Occipital lobe (tissue), 2 donors: Measurements from ENCODE around the gene PHACTR2. TPM values are rescaled to one million over a fixed set of nuclear protein-coding genes. Genes with fewer than 3 reads are reported as not detected.

ENCODE experiments used
- DNase-seq: peaks from one replicate; lab custom pipeline; 2025; lab: John Stamatoyannopoulos, UW
- total RNA-seq: library from RNA; depleted of rRNA; stranded (reverse); fragments of >200 nt; gene quantifications from one replicate; pipeline ENCODE4 v1.2.3, GENCODE V29; 2014

Gene PHACTR2
- total RNA-seq, 1 donor from 2014 or later: 20.6 TPM

DNA sequence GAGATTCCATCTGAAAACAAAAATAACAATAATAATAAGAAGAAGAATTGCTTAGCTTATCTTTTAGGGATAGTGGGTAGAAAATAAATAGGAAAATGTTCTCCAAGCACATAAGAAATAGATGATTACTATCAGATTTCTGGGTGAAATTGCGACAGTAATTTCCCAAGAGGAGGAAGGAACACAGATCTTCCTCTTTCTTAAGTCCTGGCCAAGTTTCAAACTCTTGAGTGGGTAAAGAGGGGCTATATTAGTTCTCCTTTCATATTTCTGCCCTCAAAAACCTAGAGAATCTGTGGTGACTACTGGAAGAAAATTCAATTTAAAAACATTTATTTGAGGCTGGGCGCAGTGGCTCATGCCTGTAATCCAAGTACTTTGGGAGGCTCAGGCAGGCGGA lies 63.7 kb downstream of the PHACTR2 start:
- DNase-seq: no peak

GRCh38 chr6:143742070-143742954 lies 64.5 kb downstream of the PHACTR2 start:
- DNase-seq: no peak

DNA sequence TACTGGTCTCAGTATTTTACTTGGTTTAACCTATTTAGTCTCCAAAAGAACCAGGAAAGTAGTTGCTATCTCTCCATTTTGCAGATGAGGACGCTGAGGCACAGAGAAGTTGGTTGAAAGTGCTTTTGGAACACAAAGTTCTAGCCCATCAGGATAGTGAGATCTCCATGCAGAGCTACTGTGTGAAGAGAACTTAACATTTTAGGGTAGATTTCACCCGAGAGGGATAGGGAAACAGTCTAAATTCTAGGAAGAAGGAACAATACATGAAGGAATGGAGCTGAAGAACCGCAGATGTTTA lies 65.1 kb downstream of the PHACTR2 start:
- no peak for DNase-seq

GRCh38 chr6:143743301-143744166 lies 65.8 kb downstream of the PHACTR2 start:
- DNase-seq: no peak

- no peak for DNase-seq
These were observed 66.9 kb downstream of the PHACTR2 start for GRCh38 chr6:143744551-143745165.

GRCh38 chr6:143745166-143746133 lies 67.7 kb downstream of the PHACTR2 start:
- no peak for DNase-seq

DNA sequence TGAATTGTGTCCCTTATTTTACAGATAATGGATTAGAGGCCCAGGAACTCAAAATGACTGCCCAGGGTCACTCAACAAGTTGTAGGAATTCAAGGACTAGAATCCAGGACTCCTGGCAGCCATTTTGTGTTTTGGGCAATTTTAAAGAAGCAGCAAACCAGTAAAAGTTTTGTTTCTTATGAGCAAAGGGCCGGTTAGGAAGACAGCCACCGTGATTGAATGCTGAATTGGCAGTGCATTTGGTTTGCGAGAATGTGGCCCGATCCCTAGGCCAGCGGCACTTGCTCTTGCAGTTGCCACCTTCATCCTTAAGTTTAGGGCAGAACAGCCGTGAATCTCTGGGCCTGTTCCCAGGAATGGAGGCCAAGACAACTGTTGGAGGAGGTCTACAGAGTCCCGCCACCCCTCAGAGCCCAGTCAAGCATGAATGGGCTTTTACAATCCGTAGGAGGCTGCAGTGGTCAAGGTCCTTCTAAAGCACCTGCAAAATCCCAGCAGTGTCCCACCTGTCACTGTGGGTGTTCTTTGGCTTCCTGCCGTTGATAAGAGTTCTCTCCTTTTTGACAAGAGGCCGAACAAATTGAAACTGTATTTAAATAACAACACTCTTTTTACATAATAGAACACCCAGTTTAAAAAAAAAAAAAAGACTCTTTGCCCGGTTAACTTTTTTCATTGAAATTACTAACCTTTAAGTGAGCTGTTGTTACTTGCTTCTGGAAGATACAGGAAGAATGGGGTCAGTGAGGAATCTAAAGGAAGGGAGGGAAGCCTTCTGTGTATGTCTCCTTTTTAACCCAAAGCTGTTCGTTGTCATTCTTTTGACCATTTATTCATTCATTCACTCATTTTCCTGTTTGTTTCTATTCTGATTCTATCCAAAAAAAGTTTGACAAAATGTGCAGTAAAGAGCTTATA lies 68.7 kb downstream of the PHACTR2 start:
- no peak for DNase-seq

GRCh38 chr6:143747347-143747842 lies 69.6 kb downstream of the PHACTR2 start:
- no peak for DNase-seq

- DNase-seq: no peak
These were observed 72.1 kb downstream of the PHACTR2 start for GRCh38 chr6:143749891-143750290.

GRCh38 chr6:143750877-143751276 lies 73.1 kb downstream of the PHACTR2 start:
- DNase-seq: no peak

GRCh38 chr6:143752459-143752858 lies 74.7 kb downstream of the PHACTR2 start:
- no peak for DNase-seq

- no peak for DNase-seq
These were observed 75.9 kb downstream of the PHACTR2 start for GRCh38 chr6:143753678-143754077.

- DNase-seq: no peak
These were observed 76.4 kb downstream of the PHACTR2 start for GRCh38 chr6:143754204-143754603.

- DNase-seq: no peak
These were observed 77.6 kb downstream of the PHACTR2 start for GRCh38 chr6:143755301-143755744.

GRCh38 chr6:143757346-143757832 lies 79.6 kb downstream of the PHACTR2 start:
- no peak for DNase-seq

GRCh38 chr6:143758551-143758950 lies 80.8 kb downstream of the PHACTR2 start:
- DNase-seq: no peak

DNA sequence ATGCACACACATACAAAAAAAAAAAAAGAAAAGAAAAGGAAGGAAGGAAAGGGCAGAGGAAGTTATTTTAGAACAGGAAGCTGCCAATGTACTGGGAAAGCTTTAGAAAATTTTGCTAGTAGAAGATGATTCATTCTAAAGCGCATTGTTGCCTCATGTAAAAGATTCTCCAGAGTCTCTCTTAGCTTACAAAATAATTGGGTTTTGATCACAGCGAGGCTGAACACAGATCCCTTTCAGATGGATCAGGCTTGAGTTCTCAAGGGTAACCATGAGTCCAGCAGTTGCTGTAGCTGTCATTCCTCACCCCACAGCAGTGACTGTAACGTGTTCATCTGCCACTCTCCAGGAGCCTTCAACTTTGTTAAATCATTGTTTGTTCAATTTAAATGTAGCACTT lies 81.9 kb downstream of the PHACTR2 start:
- DNase-seq: no peak

DNA sequence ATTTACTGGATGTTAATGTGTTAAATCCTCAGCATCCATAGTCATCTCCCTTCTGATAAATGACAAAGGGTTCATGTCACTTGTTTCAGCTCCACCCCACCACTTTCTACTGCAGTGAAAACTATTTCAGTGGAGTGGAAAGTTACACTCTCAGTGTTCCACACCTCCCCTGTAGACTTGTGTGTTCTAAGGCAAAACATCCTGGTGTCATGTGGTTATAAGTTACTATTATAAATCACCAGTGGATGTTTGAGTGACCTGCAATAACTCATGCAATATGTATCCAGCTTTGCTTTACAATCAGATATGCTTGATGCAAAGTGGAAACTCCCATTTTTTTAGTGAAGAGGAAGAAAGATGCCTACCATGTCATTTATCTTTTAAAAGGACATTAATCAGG lies 83.3 kb downstream of the PHACTR2 start:
- no peak for DNase-seq

DNA sequence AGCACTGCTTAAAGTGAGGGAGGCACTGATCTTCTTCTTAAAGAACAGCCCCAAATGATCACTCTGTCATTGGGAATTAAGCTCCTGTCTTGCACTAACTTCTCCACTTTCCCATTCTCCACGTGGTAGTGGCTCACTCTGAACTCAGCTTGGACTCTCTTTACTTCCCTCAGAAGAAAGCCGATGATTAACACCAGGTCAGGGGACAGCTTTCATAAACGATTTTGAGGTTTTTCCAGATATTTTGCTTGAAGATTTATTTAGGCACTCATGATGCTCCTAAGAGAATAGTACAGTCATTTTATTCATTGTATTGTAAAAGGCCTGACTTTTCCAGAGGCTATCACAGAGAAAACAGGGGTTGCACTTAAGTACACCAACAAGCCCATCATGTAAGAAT lies 84.4 kb downstream of the PHACTR2 start:
- DNase-seq: no peak
